ENCODE results near the gene TPI1.
A peak's percentile ranks its signal among the peaks of the same experiment; 100 is the strongest.
"Not testable (repeated sequence)": the region's sequence is repeated elsewhere in the genome, so short reads cannot be mapped to it uniquely, and the experiment has no call there.

TPI1 gene

GRCh38 chr12:6847676-6848075 is 19.7 kb upstream of the TPI1 start:
- no peak for DNase-seq (ENCODE audit: low spot score)

GRCh38 chr12:6849427-6849826 is 17.9 kb upstream of the TPI1 start:
- DNase-seq (ENCODE audit: low spot score) = no peak

DNA sequence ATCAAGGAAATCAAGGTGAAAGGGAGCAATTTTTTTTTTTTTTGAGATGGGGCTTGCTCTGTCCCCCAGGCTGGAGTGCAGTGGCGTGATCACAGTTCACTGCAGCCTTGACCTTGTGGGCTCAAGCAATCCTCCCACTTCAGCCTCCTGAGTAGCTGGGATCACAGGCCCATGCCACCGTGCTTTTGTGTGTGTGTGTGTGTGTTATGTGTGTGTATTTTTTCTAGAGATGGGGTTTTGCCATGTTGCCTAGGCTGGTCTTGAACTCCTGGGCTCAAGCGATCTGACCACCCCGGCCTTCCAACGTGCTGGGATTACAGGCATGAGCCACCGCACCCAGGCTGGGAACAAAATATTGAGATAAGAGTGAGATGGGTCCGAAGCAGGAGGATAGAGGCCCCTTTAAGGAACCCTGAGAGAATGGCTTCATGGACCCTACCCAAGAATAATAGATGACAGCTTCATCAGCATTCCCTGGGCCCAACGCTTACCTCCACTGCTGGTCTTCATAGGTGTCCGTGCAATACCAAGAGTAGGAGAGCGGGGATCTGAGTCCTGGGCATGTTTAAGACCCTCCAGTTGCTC is 17.3 kb upstream of the TPI1 start:
- no peak for DNase-seq (ENCODE audit: low spot score)

GRCh38 chr12:6850796-6851152 is 16.6 kb upstream of the TPI1 start:
- DNase-seq (ENCODE audit: low spot score) = peak; percentile 30

DNA sequence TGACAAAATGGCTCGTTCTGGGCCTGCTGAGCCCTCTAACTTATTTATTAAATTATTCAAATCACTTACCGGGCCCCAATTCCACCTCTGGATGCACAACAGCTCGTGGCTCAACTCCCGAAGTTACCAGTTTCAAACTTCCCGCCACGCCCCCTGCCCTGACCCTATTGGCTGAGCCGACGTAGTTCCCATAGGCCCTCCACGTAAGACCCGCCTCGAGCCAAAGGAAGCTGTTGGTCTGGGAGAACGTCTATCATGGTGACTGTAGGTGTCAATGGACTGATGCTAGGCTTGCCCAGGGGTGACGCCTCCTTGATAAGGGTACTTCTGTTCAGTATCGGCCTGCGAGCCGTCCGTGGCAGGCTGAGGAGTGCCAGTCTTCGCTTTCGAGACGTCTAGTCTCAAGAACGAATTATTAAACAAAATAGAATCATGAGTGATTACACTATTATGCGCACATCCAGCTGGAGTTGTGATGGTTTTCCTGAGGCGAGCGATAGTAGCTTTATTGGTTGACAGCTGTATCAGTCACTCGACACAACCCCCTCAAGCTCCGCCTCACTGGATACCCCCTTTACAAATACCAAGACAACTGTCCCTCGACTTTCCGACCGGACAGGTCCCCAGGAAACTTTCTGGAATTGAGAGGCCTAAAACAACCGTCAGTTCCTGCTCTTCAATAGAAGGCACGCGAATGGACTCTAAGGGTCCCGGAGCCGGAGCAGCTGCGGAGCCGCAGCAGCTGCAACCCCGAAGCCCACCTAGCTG is 16.0 kb upstream of the TPI1 start, which contains the start of gene CDCA3:
Gene CDCA3, minus strand, starts transcription at position 134 of the 768 bp plus-strand sequence. CDS start 334 bp downstream, outside the sequence.
- peak; percentile 100 for DNase-seq (ENCODE audit: low spot score)

DNA sequence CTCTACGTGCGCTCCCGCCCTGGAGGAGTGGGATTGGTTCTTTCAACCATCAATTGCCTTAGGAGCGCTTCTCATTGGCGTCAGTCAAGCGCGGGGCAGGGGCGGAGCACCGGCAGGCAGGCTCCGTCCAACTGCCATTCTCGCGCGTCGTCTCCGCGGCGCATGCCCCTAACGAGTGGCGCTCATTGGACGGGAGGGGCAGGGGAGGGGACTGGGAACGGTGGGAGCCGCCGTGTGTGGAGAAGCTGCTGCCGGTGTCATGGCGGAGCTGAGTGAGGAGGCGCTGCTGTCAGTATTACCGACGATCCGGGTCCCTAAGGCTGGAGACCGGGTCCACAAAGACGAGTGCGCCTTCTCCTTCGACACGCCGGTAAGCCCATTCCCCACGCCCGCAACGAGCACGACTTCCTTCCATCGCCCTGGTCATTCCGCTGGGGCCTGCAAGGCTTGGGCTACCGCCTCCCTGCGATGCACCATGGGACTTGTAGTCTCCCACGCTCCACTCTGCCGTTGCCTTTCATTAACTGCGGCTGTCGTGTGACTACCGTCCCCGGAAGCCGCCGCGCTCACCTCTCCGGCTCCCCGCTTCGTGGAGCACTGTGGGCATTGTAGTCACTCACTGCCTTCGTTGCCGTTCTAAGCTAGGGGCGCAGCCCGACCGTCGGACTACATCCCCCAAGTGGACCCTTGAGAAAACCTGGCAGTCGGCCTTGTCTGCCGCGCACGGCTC is 15.2 kb upstream of the TPI1 start, which contains the start of gene USP5:
Gene USP5, plus strand, starts transcription at position 230 of the 730 bp plus-strand sequence. Its CDS starts 30 bp downstream, at position 260.
- peak; percentile 100 for DNase-seq (ENCODE audit: low spot score)

DNA sequence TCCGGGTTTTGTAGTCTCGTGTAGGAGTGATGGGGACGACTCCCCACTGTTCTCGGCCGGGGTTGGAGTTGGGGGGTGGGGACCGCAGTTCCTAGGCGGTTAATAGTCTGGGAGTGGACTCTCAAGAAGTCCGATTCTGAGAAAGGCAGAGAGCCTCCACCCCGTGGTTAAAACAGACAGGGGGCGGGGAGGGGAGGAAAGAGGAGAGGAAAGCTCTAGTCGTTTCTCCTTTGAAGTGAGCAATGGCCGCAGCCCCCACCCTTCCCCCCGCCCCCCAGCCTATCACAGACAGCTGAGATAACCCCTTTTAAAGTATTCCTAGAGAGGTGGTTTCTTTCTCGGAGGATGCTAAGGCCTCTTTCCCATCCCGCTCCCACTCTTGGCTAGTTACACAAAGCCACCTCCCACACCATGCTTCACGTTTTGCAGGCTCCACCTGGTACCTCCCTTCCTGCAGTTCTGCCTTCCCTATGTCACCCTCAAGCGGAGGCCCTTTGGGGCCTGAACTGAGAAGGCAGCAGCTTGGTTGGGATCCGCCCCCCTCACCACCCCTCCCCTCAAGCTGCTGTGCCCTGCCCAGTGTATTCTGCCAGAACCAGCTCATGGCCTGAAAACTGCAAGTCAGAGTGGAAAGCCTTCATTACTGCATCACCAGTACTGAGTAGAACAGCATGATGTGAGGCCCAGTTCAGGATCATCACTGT is 14.5 kb upstream of the TPI1 start:
- peak; percentile 74 for DNase-seq (ENCODE audit: low spot score)

DNA sequence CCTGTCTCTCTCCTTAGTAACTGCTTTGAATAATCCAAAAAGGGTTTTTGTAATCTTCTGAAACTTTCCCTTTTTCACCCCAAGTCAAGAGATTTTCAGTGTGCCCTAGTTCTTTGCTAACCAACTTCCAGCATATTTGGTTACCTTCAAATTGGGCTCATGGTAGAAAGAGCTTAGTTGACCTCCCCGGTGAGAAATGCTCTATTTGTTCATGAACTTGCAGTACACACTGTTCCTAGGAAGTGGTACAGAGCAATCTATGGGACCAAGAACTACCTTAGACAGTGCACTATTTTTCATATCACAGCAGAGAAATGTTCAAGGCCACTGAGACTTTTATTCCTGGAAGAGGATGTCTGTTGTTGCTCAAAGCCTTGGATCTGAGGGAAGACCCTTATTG is 13.7 kb upstream of the TPI1 start:
- DNase-seq (ENCODE audit: low spot score) = no peak

GRCh38 chr12:6854036-6854435 is 13.3 kb upstream of the TPI1 start:
- no peak for DNase-seq (ENCODE audit: low spot score)

- DNase-seq (ENCODE audit: low spot score) = no peak
Observed at GRCh38 chr12:6855322-6855721, 12.0 kb upstream of the TPI1 start.

GRCh38 chr12:6858799-6859198 is 8.5 kb upstream of the TPI1 start:
- no peak for DNase-seq (ENCODE audit: low spot score)

DNA sequence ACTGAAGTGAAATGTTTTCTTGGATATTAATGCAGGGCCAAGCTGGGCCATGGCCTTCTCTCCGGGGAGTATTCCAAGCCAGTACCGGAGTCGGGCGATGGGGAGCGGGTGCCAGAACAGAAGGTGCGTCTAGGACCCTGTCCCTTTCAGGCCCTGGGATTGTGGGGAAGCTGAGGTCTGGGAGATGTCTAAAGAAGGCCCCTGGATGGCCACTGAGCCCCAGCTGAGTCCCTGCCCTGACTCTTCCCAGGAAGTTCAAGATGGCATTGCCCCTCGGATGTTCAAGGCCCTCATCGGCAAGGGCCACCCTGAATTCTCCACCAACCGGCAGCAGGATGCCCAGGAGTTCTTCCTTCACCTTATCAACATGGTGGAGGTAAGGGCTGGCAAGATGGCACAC is 7.2 kb upstream of the TPI1 start:
- DNase-seq (ENCODE audit: low spot score) = no peak

DNA sequence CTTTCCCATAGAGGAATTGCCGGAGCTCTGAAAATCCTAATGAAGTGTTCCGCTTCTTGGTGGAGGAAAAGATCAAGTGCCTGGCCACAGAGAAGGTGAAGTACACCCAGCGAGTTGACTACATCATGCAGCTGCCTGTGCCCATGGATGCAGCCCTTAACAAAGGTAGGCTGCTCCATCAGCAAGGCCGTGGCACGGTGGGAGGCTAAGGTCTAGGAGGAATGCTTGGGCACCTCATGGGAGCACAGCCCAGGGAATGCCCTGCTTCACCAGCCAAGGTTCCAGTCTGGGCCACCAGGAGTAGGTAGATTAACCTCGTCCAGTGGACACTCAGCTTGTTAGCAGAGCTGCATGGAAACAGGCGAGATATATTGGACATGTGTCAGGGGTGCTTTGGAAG is 6.4 kb upstream of the TPI1 start:
- no peak for DNase-seq (ENCODE audit: low spot score)

DNA sequence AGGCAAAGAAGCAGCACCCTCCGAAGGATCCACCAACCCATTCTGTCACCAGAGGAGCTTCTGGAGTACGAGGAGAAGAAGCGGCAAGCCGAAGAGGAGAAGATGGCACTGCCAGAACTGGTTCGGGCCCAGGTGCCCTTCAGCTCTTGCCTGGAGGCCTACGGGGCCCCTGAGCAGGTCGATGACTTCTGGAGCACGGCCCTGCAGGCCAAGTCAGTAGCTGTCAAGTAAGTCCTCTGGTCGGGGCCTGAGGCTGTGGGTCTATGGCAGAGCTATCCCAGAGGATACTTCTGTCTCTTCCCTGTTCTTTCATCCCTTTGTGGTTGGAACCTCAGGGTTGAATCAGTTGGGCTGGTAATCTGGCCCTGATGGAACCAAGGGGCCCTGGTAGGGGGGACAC is 5.9 kb upstream of the TPI1 start:
- DNase-seq (ENCODE audit: low spot score) = no peak

DNA sequence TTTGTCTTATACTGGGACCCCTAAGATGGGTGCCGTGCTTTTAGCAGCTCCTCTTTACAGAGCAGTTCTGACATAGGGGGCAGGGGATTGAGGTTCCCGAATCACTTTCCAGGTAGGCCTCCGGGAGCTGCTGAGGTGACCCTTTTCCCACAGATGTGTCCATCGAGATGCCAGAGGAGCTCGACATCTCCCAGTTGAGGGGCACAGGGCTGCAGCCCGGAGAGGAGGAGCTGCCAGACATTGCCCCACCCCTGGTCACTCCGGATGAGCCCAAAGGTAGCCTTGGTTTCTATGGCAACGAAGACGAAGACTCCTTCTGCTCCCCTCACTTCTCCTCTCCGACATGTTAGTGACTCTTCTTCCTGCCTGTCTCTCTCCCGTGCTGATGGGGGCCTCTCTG is 4.3 kb upstream of the TPI1 start:
- DNase-seq (ENCODE audit: low spot score) = no peak

GRCh38 chr12:6863586-6864321 is 3.6 kb upstream of the TPI1 start:
- no peak for DNase-seq (ENCODE audit: low spot score)

DNA sequence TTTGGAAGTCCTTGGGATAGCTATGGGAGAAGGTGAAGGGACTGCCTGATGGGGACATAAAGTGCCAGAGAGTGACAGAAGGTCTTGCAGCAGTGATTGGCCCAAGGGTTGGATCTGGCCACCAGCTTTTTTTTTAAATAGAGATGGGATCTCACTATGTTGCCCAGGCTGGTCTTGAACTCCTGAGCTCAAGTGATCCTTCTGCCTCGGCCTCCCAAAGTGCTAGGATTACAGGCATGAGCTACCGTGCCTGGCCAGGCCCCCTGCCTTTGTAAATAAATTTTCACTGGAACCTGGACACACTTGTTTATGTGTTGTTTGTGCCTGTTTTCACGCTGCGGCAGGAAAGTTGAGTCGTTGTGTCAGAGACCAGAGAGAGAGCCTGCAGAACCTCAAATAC is 2.0 kb upstream of the TPI1 start:
- not testable (repeated sequence) for DNase-seq (ENCODE audit: low spot score)

DNA sequence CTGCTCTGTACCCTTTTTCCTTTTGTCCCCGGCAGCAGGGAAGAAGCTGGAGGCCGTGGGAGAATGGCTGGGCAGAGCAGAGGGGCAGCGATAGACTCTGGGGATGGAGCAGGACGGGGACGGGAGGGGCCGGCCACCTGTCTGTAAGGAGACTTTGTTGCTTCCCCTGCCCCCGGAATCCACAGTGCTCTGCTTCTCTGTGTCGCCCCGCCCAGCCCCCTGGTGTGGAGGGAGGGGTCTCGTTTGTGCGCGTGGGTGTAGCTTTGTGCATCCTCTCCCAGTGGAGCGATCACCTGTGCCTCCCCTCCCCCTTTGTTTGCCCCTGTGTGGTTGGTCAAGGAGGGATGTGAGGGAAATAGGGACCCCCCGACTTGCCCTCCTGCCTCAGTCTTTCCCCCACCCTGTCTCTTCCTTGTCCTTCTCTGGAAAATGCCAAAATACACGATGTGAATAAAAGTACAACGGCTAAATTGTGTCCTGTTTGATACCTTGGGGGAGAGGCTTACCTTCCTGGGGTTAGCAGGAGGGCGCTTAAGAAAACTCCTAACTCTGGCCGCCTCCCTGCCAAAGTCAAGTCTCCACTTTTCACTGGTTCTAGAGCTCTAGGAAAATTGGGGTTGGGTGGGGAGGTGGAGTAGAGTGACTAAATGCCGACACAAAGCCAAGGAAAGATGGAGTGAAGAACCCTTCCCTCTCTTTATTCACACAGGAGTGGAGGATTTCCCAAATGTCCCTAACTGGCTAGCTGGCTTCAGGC is 990 bp upstream of the TPI1 start:
- peak; percentile 4 for DNase-seq (ENCODE audit: low spot score)

GRCh38 chr12:6866920-6867412 is 365 bp upstream of the TPI1 start:
- DNase-seq (ENCODE audit: low spot score) = no peak

DNA sequence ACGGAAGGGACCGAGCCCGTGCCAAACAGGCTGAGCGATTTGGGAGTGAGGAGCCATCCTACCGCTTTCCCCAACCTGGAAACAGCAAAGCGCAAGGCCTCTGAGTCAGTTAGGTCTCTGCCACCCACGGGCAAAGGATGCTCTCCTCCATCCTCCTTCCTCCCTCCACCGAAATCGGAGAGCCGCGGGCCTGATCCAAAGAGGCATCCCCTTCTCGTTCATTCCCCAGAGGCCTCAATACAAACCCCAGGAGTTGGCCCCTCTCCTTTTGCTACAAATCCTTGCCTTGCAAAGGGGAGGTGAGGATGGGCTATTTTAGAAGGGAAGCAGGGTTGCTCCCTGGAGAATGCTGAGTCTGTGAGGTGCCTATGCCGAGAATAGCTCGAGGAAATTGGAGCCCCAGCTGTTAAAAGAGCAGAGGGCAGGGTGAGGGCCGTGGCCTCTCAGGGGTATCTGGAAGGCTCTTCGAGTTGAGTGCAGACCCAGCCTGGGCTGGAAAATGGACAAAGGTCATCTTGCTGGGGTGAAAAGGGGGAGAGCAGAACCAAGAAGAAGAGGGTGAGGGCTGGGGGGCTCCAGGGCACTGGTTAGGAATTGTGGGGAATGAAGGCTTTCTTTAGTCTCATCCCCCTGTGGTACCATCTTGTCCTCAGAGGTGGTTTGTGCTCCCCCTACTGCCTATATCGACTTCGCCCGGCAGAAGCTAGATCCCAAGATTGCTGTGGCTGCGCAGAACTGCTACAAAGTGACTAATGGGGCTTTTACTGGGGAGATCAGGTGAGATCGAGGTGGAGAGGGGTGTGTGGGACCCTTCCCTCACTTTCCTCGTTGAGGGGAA is 1.1 kb downstream of the TPI1 start:
- peak; percentile 24 for DNase-seq (ENCODE audit: low spot score)

All from Ammon's horn (tissue), 1 donor.